Measurements from ENCODE around the gene HOXB9.

DNA sequence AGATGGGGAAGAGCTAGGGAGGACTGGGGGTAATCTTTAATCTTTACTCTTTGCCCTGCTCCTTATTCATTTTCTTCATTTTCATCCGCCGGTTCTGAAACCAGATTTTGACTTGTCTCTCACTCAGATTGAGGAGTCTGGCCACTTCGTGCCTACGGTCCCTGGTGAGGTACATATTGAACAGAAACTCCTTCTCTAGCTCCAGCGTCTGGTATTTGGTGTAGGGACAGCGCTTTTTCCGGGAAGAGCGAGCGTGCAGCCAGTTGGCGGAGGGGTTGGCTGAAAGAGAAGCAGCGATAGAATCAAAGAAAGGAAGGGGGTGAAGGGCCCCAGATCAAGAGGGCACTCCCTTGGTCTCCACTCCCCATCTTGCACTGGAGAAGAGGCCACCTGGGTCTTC is 3.3 kb downstream of the HOXB9 start:
- TF ChIP-seq, protein P1, sequence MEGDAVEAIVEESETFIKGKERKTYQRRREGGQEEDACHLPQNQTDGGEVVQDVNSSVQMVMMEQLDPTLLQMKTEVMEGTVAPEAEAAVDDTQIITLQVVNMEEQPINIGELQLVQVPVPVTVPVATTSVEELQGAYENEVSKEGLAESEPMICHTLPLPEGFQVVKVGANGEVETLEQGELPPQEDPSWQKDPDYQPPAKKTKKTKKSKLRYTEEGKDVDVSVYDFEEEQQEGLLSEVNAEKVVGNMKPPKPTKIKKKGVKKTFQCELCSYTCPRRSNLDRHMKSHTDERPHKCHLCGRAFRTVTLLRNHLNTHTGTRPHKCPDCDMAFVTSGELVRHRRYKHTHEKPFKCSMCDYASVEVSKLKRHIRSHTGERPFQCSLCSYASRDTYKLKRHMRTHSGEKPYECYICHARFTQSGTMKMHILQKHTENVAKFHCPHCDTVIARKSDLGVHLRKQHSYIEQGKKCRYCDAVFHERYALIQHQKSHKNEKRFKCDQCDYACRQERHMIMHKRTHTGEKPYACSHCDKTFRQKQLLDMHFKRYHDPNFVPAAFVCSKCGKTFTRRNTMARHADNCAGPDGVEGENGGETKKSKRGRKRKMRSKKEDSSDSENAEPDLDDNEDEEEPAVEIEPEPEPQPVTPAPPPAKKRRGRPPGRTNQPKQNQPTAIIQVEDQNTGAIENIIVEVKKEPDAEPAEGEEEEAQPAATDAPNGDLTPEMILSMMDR (conservative IDR thresholded peaks at IDR 0.05 in 1 of 2, IDR thresholded peaks at IDR 0.05 in 1 of 2; ENCODE audit: low read depth in 1 of 2, low read length in 2 of 2): no peak
- no peak for TF ChIP-seq EZH2 (IDR thresholded peaks at IDR 0.05; ENCODE audit: low read length, missing control alignments)

All from fibroblast of lung (primary cell).